ENCODE data around the gene FAT4. TPM values are rescaled to one million over a fixed set of nuclear protein-coding genes. Genes with fewer than 3 reads are reported as not detected.

Gene FAT4
- total and polyA plus RNA-seq, 2 donors, result 5.2 to 118 TPM

- Histone ChIP-seq H3K4me1 (ENCODE audit: insufficient read depth) (no peaks in the 10 kb centered on the region), H3K27ac (ENCODE audit: low read depth) (no peak overlapping the region), H3K36me3 (ENCODE audit: insufficient read depth) (no peaks in the 10 kb centered on the region), H3K4me3 (ENCODE audit: low read depth, low read length) (no peak overlapping the region)
- DNase-seq (ENCODE audit: extremely low spot score), result no peak
- 96% methylated on average over 1 of the region's 1 CpG for WGBS
Measured at GRCh38 chr4:125325733-125326132, 11.0 kb downstream of the FAT4 start.

GRCh38 chr4:125331116-125331515, 16.4 kb downstream of the FAT4 start:
- WGBS, result 79% methylated on average over 2 of the region's 2 CpGs
- no peaks in the 10 kb centered on the region for H3K4me1 ChIP-seq (ENCODE audit: insufficient read depth)
- H3K27ac ChIP-seq (ENCODE audit: low read depth), result no peak overlapping the region
- H3K36me3 ChIP-seq (ENCODE audit: insufficient read depth), result no peaks in the 10 kb centered on the region
- DNase-seq (ENCODE audit: extremely low spot score), result no peak
- H3K4me3 ChIP-seq (ENCODE audit: low read depth, low read length), result no peak overlapping the region

- Histone ChIP-seq H3K4me1 (ENCODE audit: insufficient read depth) (no peaks in the 10 kb centered on the region), H3K4me3 (ENCODE audit: low read depth, low read length) (no peak overlapping the region), H3K27ac (ENCODE audit: low read depth) (no peak overlapping the region), H3K36me3 (ENCODE audit: insufficient read depth) (no peaks in the 10 kb centered on the region)
- WGBS, result 49% methylated on average over 1 of the region's 1 CpG
- no peak for DNase-seq (ENCODE audit: extremely low spot score)
Measured at GRCh38 chr4:125334926-125335325, 20.2 kb downstream of the FAT4 start.

- Histone ChIP-seq H3K4me1 (ENCODE audit: insufficient read depth) (no peaks in the 10 kb centered on the region), H3K36me3 (ENCODE audit: insufficient read depth) (no peaks in the 10 kb centered on the region), H3K27ac (ENCODE audit: low read depth) (no peak overlapping the region), H3K4me3 (ENCODE audit: low read depth, low read length) (no peak overlapping the region)
- DNase-seq (ENCODE audit: extremely low spot score), result no peak
- WGBS, result 68% methylated on average over 4 of the region's 4 CpGs
Measured at GRCh38 chr4:125338814-125339213, 24.1 kb downstream of the FAT4 start.

DNA sequence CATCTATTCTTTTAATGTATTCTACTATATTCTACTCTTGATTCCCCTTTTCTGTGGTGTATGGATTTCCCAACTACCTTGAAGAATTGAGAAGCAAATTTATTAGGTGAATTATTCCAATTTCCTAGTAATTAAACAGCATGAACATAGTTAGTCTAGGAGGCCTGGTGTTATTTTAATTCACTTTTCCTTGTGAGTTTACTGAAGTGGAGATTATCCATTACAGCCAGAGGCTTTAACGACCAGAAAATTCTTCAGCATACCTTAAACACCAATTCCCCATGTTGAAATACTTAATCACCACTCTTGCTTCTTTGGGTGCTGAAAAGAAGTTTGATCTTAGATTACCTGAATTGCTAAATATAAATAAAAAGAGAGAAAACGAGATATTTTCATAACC, 29.4 kb downstream of the FAT4 start:
- H3K4me3 ChIP-seq (ENCODE audit: low read depth, low read length), result no peak overlapping the region
- WGBS, result 92% methylated on average over 2 of the region's 2 CpGs
- no peaks in the 10 kb centered on the region for H3K36me3 ChIP-seq (ENCODE audit: insufficient read depth)
- no peak for DNase-seq (ENCODE audit: extremely low spot score)
- H3K4me1 ChIP-seq (ENCODE audit: insufficient read depth), result no peaks in the 10 kb centered on the region
- no peak overlapping the region for H3K27ac ChIP-seq (ENCODE audit: low read depth)

- Histone ChIP-seq H3K36me3 (ENCODE audit: insufficient read depth) (no peaks in the 10 kb centered on the region), H3K4me3 (ENCODE audit: low read depth, low read length) (no peak overlapping the region)
- 92% methylated on average over 4 of the region's 4 CpGs for WGBS
Measured at GRCh38 chr4:125346616-125347015, 31.9 kb downstream of the FAT4 start.

GRCh38 chr4:125350470-125351135, 35.8 kb downstream of the FAT4 start:
- 83% methylated on average over 4 of the region's 4 CpGs for WGBS
- H3K27ac ChIP-seq (ENCODE audit: low read depth), result no peak overlapping the region
- no peak for DNase-seq (ENCODE audit: extremely low spot score)
- no peak overlapping the region for H3K4me3 ChIP-seq (ENCODE audit: low read depth, low read length)
- H3K4me1 ChIP-seq (ENCODE audit: insufficient read depth), result no peaks in the 10 kb centered on the region
- no peaks in the 10 kb centered on the region for H3K36me3 ChIP-seq (ENCODE audit: insufficient read depth)

More at GRCh38 chr4:125346616-125347015, 31.9 kb downstream of the FAT4 start:
- no peak for DNase-seq (ENCODE audit: extremely low spot score)
- no peak overlapping the region for H3K27ac ChIP-seq (ENCODE audit: low read depth)
- H3K4me1 ChIP-seq (ENCODE audit: insufficient read depth), result no peaks in the 10 kb centered on the region

GRCh38 chr4:125352521-125352920, 37.8 kb downstream of the FAT4 start:
- no peak for DNase-seq (ENCODE audit: extremely low spot score)
- Histone ChIP-seq H3K36me3 (ENCODE audit: insufficient read depth) (no peaks in the 10 kb centered on the region), H3K4me3 (ENCODE audit: low read depth, low read length) (no peak overlapping the region), H3K4me1 (ENCODE audit: insufficient read depth) (no peaks in the 10 kb centered on the region), H3K27ac (ENCODE audit: low read depth) (no peak overlapping the region)
- WGBS, result 88% methylated on average over 1 of the region's 1 CpG

DNA sequence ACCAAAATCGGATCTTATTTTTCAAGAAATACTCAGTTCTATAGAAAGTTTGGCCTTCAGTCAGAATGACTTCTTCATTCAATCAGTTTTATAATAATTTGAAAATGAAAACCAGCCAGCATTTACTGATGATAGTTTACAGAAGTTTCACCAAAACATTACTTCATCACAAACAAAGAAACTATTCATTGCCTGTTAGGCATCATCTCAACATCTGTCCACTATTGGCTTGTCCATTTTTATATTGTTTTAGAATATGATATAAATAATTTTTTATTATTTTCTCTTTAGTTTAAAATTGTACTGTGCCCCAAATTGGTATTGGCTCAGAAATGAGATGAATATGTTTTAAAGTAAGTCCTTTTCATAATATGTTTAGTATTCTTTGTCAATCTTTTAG, 38.4 kb downstream of the FAT4 start:
- H3K4me1 ChIP-seq (ENCODE audit: insufficient read depth), result no peaks in the 10 kb centered on the region
- DNase-seq (ENCODE audit: extremely low spot score), result no peak
- 71% methylated on average over 1 of the region's 1 CpG for WGBS
- no peaks in the 10 kb centered on the region for H3K36me3 ChIP-seq (ENCODE audit: insufficient read depth)
- H3K4me3 ChIP-seq (ENCODE audit: low read depth, low read length), result no peak overlapping the region
- H3K27ac ChIP-seq (ENCODE audit: low read depth), result no peak overlapping the region

DNA sequence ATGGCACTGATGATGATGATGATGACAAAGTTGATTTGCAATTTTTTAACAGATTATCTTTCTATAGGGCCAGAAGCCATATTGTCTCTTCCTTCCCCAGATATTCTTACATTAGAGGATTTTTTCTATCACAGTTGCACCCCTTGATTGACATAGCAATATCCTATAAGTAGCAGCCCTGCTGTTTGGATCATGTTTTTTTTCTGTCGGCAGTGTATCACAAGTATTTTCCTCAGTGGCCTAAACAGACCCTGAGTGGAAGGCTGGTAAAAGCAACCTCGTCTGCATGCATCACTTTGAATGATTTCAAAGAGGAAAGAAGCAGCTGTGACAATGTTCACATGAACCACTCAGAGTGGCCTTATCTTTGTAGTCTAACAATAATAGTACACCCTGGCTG, 41.0 kb downstream of the FAT4 start:
- no peak overlapping the region for H3K27ac ChIP-seq (ENCODE audit: low read depth)
- no peaks in the 10 kb centered on the region for H3K4me1 ChIP-seq (ENCODE audit: insufficient read depth)
- no peak overlapping the region for H3K4me3 ChIP-seq (ENCODE audit: low read depth, low read length)
- no peaks in the 10 kb centered on the region for H3K36me3 ChIP-seq (ENCODE audit: insufficient read depth)
- no peak for DNase-seq (ENCODE audit: extremely low spot score)
- WGBS, result 83% methylated on average over 2 of the region's 2 CpGs

DNA sequence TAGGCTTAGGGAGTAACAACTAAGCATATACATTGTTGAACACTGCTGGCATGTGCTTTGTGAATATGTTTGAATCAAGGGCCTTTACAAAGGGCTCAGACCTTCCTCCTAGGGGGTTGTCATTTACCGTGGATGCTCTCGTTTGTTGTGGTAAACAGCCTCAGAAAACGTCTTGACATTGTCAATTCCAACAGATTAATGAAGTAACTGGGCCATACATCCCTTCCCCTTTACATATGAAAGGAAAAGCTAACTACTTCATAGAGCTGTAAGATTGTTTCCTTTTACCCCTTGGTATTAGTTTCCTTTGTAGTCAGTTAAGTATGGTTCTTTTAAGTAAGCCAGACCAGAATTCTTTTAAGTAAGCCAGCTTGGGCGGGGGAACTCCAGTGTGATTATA, 42.9 kb downstream of the FAT4 start:
- no peak for DNase-seq (ENCODE audit: extremely low spot score)
- 56% methylated on average over 4 of the region's 4 CpGs for WGBS
- no peaks in the 10 kb centered on the region for H3K36me3 ChIP-seq (ENCODE audit: insufficient read depth)
- no peak overlapping the region for H3K27ac ChIP-seq (ENCODE audit: low read depth)
- H3K4me3 ChIP-seq (ENCODE audit: low read depth, low read length), result no peak overlapping the region
- no peaks in the 10 kb centered on the region for H3K4me1 ChIP-seq (ENCODE audit: insufficient read depth)

GRCh38 chr4:125358453-125358852, 43.7 kb downstream of the FAT4 start:
- no peaks in the 10 kb centered on the region for H3K36me3 ChIP-seq (ENCODE audit: insufficient read depth)
- 96% methylated on average over 6 of the region's 6 CpGs for WGBS
- no peak overlapping the region for H3K4me3 ChIP-seq (ENCODE audit: low read depth, low read length)
- no peak overlapping the region for H3K27ac ChIP-seq (ENCODE audit: low read depth)
- no peaks in the 10 kb centered on the region for H3K4me1 ChIP-seq (ENCODE audit: insufficient read depth)
- no peak for DNase-seq (ENCODE audit: extremely low spot score)

GRCh38 chr4:125359363-125359762, 44.6 kb downstream of the FAT4 start:
- 88% methylated on average over 3 of the region's 3 CpGs for WGBS
- H3K4me1 ChIP-seq (ENCODE audit: insufficient read depth), result no peaks in the 10 kb centered on the region
- DNase-seq (ENCODE audit: extremely low spot score), result no peak
- H3K27ac ChIP-seq (ENCODE audit: low read depth), result no peak overlapping the region
- H3K4me3 ChIP-seq (ENCODE audit: low read depth, low read length), result no peak overlapping the region
- H3K36me3 ChIP-seq (ENCODE audit: insufficient read depth), result no peaks in the 10 kb centered on the region

DNA sequence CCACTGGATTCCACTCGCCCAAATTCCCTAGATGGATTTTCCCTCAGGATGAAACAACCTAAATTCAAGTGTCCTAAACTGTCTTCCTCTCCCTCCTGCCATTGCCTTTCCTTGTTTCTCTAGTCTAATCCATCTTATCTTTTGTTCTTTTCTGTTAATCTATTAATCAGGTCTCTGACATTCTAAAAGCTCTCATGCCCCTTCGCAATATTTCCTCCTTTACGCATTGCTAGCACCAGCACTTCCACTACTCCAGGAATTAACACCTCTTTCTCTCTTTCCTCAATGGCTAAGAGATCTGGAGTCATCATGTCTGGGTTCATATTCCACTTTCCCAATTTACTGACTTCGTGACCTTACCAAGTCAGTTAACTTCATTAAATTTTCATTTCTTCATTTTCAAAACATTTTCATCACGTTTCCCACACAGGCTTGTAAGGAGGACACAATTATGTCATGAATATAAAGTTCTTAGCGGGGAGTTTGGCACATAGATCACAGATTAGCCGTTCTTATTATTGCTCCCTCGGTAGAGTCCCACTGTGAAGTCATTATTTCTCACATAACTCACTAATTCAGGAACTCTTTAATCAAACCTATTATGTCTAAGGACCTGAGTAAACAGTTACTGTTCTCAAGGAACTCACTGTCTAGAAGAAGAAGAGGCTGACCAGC, 45.3 kb downstream of the FAT4 start:
- H3K27ac ChIP-seq (ENCODE audit: low read depth), result no peak overlapping the region
- no peaks in the 10 kb centered on the region for H3K36me3 ChIP-seq (ENCODE audit: insufficient read depth)
- no peak for DNase-seq (ENCODE audit: extremely low spot score)
- 86% methylated on average over 8 of the region's 8 CpGs for WGBS
- no peak overlapping the region for H3K4me3 ChIP-seq (ENCODE audit: low read depth, low read length)
- H3K4me1 ChIP-seq (ENCODE audit: insufficient read depth), result no peaks in the 10 kb centered on the region

All from urinary bladder (tissue), 4 donors.